IPS-18a (cell line): Measurements from ENCODE around the gene LCE5A.
"Not testable (repeated sequence)": the region's sequence is repeated elsewhere in the genome, so short reads cannot be mapped to it uniquely, and the experiment has no call there.

Source experiments
- H3K27ac ChIP-seq: one replicate; pipeline ENCODE4 v1.5.1; 2013; ENCODE audit warnings: low read length
- H3K27me3 ChIP-seq: one replicate; pipeline ENCODE4 v1.6.1; 2013; ENCODE audit warnings: mild to moderate bottlenecking, low read length; ENCODE audit not compliant: control insufficient read depth, insufficient read depth
- H3K36me3 ChIP-seq: one replicate; pipeline ENCODE4 v1.6.1; 2013; ENCODE audit warnings: low read depth, low read length; ENCODE audit not compliant: control insufficient read depth
- H3K4me1 ChIP-seq: one replicate; pipeline ENCODE4 v1.6.1; 2013; ENCODE audit warnings: low read depth, low read length; ENCODE audit not compliant: control insufficient read depth
- H3K4me3 ChIP-seq: one replicate; pipeline ENCODE4 v1.5.1; 2013; ENCODE audit warnings: low read length
- H3K9ac ChIP-seq: one replicate; pipeline ENCODE4 v1.6.1; 2013; ENCODE audit warnings: mild to moderate bottlenecking, low read length, moderate library complexity
- H3K9me3 ChIP-seq: one replicate; pipeline ENCODE4 v1.6.1; 2013; ENCODE audit warnings: low read depth, low read length; ENCODE audit not compliant: control insufficient read depth

Gene LCE5A

GRCh38 chr1:152510503-152510902 lies at the start of gene LCE5A:
Gene LCE5A (plus strand): TSS chr1:152510803. CDS start chr1:152511535, 732 bp downstream.
- Histone ChIP-seq H3K27me3 (no peaks in the 10 kb centered on the region), H3K4me3 (no peak within 1 kb of the TSS), H3K4me1 (no peaks in the 10 kb centered on the region), H3K9me3 (peaks cover 77% of the 10 kb centered on the region), H3K27ac (no peak within 1 kb of the TSS), H3K9ac (no peak within 1 kb of the TSS), H3K36me3 (no peaks in the 10 kb centered on the region)

- Histone ChIP-seq H3K27me3 (no peaks in the 10 kb centered on the region), H3K27ac (no peak overlapping the region), H3K4me3 (no peak overlapping the region), H3K9ac (no peak overlapping the region), H3K36me3 (no peaks in the 10 kb centered on the region), H3K4me1 (no peaks in the 10 kb centered on the region), H3K9me3 (peaks cover 47% of the 10 kb centered on the region)
These were observed 49.1 kb upstream of the LCE5A start for GRCh38 chr1:152461544-152461943.

GRCh38 chr1:152462636-152463035 lies 48.0 kb upstream of the LCE5A start:
- H3K4me1 ChIP-seq, result no peaks in the 10 kb centered on the region
- no peak overlapping the region for H3K4me3 ChIP-seq
- H3K9ac ChIP-seq, result no peak overlapping the region
- H3K9me3 ChIP-seq, result peaks cover 42% of the 10 kb centered on the region
- no peak overlapping the region for H3K27ac ChIP-seq
- H3K27me3 ChIP-seq, result no peaks in the 10 kb centered on the region
- no peaks in the 10 kb centered on the region for H3K36me3 ChIP-seq

GRCh38 chr1:152466217-152466616 lies 44.4 kb upstream of the LCE5A start:
- H3K4me3 ChIP-seq, result no peak overlapping the region
- H3K36me3 ChIP-seq, result no peaks in the 10 kb centered on the region
- H3K27ac ChIP-seq, result no peak overlapping the region
- no peaks in the 10 kb centered on the region for H3K4me1 ChIP-seq
- peaks cover 53% of the 10 kb centered on the region for H3K9me3 ChIP-seq
- no peaks in the 10 kb centered on the region for H3K27me3 ChIP-seq
- no peak overlapping the region for H3K9ac ChIP-seq

GRCh38 chr1:152473887-152474537 lies 36.6 kb upstream of the LCE5A start:
- Histone ChIP-seq H3K4me3 (no peak overlapping the region), H3K36me3 (no peaks in the 10 kb centered on the region), H3K27ac (no peak overlapping the region), H3K27me3 (no peaks in the 10 kb centered on the region), H3K4me1 (no peaks in the 10 kb centered on the region), H3K9me3 (peaks cover 73% of the 10 kb centered on the region), H3K9ac (no peak overlapping the region)

GRCh38 chr1:152479792-152480595 lies 30.6 kb upstream of the LCE5A start:
- no peak overlapping the region for H3K9ac ChIP-seq
- no peak overlapping the region for H3K4me3 ChIP-seq
- peaks cover 76% of the 10 kb centered on the region for H3K9me3 ChIP-seq
- no peaks in the 10 kb centered on the region for H3K4me1 ChIP-seq
- H3K27ac ChIP-seq, result no peak overlapping the region
- no peaks in the 10 kb centered on the region for H3K36me3 ChIP-seq
- H3K27me3 ChIP-seq, result no peaks in the 10 kb centered on the region

GRCh38 chr1:152481869-152482664 lies 28.5 kb upstream of the LCE5A start:
- no peaks in the 10 kb centered on the region for H3K4me1 ChIP-seq
- H3K9me3 ChIP-seq, result peaks cover 77% of the 10 kb centered on the region
- H3K27ac ChIP-seq, result no peak overlapping the region
- no peak overlapping the region for H3K4me3 ChIP-seq
- H3K27me3 ChIP-seq, result no peaks in the 10 kb centered on the region
- H3K36me3 ChIP-seq, result no peaks in the 10 kb centered on the region
- H3K9ac ChIP-seq, result no peak overlapping the region

- no peaks in the 10 kb centered on the region for H3K4me1 ChIP-seq
- H3K9ac ChIP-seq, result no peak overlapping the region
- no peaks in the 10 kb centered on the region for H3K36me3 ChIP-seq
- H3K9me3 ChIP-seq, result peaks cover 56% of the 10 kb centered on the region
- no peak overlapping the region for H3K27ac ChIP-seq
- H3K27me3 ChIP-seq, result no peaks in the 10 kb centered on the region
- H3K4me3 ChIP-seq, result no peak overlapping the region
These were observed 24.1 kb upstream of the LCE5A start for GRCh38 chr1:152486400-152487006.

GRCh38 chr1:152487871-152488270 lies 22.7 kb upstream of the LCE5A start:
- peaks cover 54% of the 10 kb centered on the region for H3K9me3 ChIP-seq

GRCh38 chr1:152491537-152491936 lies 19.1 kb upstream of the LCE5A start:
- H3K27ac ChIP-seq, H3K27me3 ChIP-seq, H3K9ac ChIP-seq, H3K4me3 ChIP-seq, H3K36me3 ChIP-seq, H3K4me1 ChIP-seq: not testable (repeated sequence)
- H3K9me3 ChIP-seq, result peaks cover 50% of the 10 kb centered on the region

More at GRCh38 chr1:152487871-152488270, 22.7 kb upstream of the LCE5A start:
- Histone ChIP-seq H3K4me3 (no peak overlapping the region), H3K9ac (no peak overlapping the region), H3K27me3 (no peaks in the 10 kb centered on the region), H3K36me3 (no peaks in the 10 kb centered on the region), H3K4me1 (no peaks in the 10 kb centered on the region), H3K27ac (no peak overlapping the region)

- H3K36me3 ChIP-seq, result no peaks in the 10 kb centered on the region
- H3K4me1 ChIP-seq, result no peaks in the 10 kb centered on the region
- H3K4me3 ChIP-seq, result no peak overlapping the region
- no peak overlapping the region for H3K9ac ChIP-seq
- H3K27me3 ChIP-seq, result no peaks in the 10 kb centered on the region
- peaks cover 67% of the 10 kb centered on the region for H3K9me3 ChIP-seq
- no peak overlapping the region for H3K27ac ChIP-seq
These were observed 15.4 kb upstream of the LCE5A start for GRCh38 chr1:152495066-152495675.
